ENCODE measurements around the gene CFAP74.

- TF ChIP-seq POLR2A (IDR thresholded peaks at IDR 0.05) (no peak), CTCF (IDR thresholded peaks at IDR 0.05) (no peak)
These were observed 65.9 kb downstream of the CFAP74 start for GRCh38 chr1:1937549-1938275.
